ENCODE data around the gene TTN.

DNA sequence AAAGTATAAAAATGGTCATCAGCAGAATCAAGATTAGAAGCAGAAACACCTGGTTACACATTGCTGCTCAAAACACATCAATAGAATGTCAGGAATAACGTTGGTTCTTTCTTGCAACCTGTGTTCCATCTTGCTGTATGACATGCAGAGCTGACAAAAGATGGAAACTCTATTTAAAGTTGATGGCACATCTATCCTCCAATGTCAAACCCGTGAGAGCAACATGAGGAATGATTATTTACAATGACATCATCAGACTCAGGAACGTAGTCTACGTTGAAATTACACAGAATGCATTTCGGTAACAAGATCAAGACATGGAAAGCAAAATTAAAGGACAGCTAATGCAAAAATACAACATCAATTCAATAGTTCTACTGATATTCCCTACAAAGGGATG, 26.2 kb upstream of the TTN start:
- TF ChIP-seq CTCF (conservative IDR thresholded peaks at IDR 0.05 in 1 of 2, IDR thresholded peaks at IDR 0.05 in 1 of 2; ENCODE audit: low read depth in 1 of 2, low read length in 2 of 2) = no peak
- no peak for TF ChIP-seq EZH2 (IDR thresholded peaks at IDR 0.05; ENCODE audit: low read length, missing control alignments)

Measured in fibroblast of lung (primary cell).